ENCODE results near the gene SGCG. TPM values are rescaled to one million over a fixed set of nuclear protein-coding genes. Genes with fewer than 3 reads are reported as not detected.

Gene SGCG
- total RNA-seq, 1 donor from 2014 or later, result 9.8 TPM

DNA sequence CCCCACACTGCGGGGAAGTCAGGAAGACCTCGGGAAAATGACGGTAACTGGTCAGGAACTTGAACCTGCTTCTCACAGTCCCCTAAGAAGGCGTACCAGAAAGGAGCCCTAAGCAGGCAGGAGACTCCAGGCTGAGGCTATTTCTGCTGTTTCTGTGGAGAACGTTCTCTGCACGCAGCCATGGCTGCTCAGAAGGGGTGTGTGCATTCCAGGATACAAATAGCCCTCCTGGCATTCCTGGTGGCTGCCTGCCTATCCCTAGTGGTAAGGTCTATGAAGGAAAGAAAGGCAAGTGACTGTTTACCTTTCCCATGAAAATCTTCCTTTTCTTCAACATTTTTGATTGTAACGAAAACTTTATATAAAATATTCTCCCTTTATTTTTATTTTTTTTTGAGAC lies 2.5 kb downstream of the SGCG start:
- Histone ChIP-seq H3K36me3 (ENCODE audit: control insufficient read depth, insufficient read depth, low read length) (no peaks in the 10 kb centered on the region), H3K27me3 (ENCODE audit: control insufficient read depth, insufficient read depth, low read length) (no peaks in the 10 kb centered on the region), H3K4me3 (ENCODE audit: low read depth, low read length) (no peak overlapping the region)
- TF ChIP-seq, protein P1, sequence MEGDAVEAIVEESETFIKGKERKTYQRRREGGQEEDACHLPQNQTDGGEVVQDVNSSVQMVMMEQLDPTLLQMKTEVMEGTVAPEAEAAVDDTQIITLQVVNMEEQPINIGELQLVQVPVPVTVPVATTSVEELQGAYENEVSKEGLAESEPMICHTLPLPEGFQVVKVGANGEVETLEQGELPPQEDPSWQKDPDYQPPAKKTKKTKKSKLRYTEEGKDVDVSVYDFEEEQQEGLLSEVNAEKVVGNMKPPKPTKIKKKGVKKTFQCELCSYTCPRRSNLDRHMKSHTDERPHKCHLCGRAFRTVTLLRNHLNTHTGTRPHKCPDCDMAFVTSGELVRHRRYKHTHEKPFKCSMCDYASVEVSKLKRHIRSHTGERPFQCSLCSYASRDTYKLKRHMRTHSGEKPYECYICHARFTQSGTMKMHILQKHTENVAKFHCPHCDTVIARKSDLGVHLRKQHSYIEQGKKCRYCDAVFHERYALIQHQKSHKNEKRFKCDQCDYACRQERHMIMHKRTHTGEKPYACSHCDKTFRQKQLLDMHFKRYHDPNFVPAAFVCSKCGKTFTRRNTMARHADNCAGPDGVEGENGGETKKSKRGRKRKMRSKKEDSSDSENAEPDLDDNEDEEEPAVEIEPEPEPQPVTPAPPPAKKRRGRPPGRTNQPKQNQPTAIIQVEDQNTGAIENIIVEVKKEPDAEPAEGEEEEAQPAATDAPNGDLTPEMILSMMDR (IDR thresholded peaks at IDR 0.05; ENCODE audit: insufficient read depth, low read length, poor library complexity, severe bottlenecking), result no peak
- no peak for DNase-seq (ENCODE audit: low read depth)

DNA sequence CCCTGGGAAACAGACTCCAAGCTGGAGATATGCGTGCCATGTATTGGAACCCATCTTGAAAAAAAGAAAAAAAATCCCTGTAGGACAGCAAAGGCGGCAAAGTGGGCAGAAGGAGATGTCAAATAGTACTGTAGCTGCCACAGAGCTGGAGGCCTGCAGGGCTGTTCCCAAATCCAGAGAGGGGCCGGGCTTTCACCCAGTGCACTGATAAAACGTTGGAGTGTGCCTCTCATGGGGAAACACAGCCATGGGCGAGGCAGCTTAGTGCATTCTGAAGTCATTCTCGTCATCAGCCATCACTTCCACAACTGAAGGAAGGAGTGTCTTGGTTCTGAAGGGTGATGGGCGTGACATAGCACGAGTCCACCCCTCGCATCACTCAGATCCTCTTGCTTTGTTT lies 4.8 kb downstream of the SGCG start:
- Histone ChIP-seq H3K4me3 (ENCODE audit: low read depth, low read length) (no peak overlapping the region), H3K27me3 (ENCODE audit: control insufficient read depth, insufficient read depth, low read length) (no peaks in the 10 kb centered on the region), H3K36me3 (ENCODE audit: control insufficient read depth, insufficient read depth, low read length) (no peaks in the 10 kb centered on the region)
- no peak for DNase-seq (ENCODE audit: low read depth)
- TF ChIP-seq, protein P1 (IDR thresholded peaks at IDR 0.05; ENCODE audit: insufficient read depth, low read length, poor library complexity, severe bottlenecking), result no peak

GRCh38 chr13:23201870-23202269 lies 21.1 kb downstream of the SGCG start:
- DNase-seq (ENCODE audit: low read depth), result no peak
- no peak overlapping the region for H3K4me3 ChIP-seq (ENCODE audit: low read depth, low read length)
- TF ChIP-seq, protein P1 (IDR thresholded peaks at IDR 0.05; ENCODE audit: insufficient read depth, low read length, poor library complexity, severe bottlenecking), result no peak
- H3K36me3 ChIP-seq (ENCODE audit: control insufficient read depth, insufficient read depth, low read length), result no peaks in the 10 kb centered on the region
- H3K27me3 ChIP-seq (ENCODE audit: control insufficient read depth, insufficient read depth, low read length), result no peaks in the 10 kb centered on the region

DNA sequence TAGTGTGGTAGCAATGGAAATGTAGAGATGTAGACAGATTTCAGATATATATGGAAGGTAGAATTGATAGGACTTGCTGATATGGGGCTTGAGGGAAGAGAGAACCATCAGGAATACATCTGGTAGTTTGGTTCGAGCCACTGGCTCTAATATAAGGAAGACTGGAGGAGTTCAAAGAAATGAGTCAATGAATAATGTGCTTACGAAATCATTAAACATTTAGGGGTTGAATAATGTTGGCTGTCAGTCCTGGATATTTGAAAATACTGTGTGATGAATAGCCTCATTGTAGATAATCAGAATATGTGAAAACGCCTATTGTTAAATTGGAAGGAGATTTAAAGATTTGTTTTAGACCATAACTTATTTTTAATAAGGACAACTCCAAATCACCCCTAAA lies 21.6 kb downstream of the SGCG start:
- TF ChIP-seq, protein P1 (IDR thresholded peaks at IDR 0.05; ENCODE audit: insufficient read depth, low read length, poor library complexity, severe bottlenecking), result no peak
- H3K27me3 ChIP-seq (ENCODE audit: control insufficient read depth, insufficient read depth, low read length), result no peaks in the 10 kb centered on the region
- H3K36me3 ChIP-seq (ENCODE audit: control insufficient read depth, insufficient read depth, low read length), result no peaks in the 10 kb centered on the region
- H3K4me3 ChIP-seq (ENCODE audit: low read depth, low read length), result no peak overlapping the region
- DNase-seq (ENCODE audit: low read depth), result no peak

DNA sequence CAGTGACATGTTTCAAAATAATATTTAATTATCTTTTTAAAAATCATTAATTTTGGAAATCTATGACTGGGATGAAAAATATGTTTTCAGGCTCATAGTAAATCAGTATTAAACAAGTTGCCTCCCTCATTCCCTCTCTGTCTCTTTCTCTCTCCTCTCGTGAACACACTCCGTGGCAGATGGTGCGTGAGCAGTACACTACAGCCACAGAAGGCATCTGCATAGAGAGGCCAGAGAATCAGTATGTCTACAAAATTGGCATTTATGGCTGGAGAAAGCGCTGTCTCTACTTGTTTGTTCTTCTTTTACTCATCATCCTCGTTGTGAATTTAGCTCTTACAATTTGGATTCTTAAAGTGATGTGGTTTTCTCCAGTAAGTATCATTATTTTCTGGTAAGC lies 22.7 kb downstream of the SGCG start:
- Histone ChIP-seq H3K36me3 (ENCODE audit: control insufficient read depth, insufficient read depth, low read length) (no peaks in the 10 kb centered on the region), H3K4me3 (ENCODE audit: low read depth, low read length) (no peak overlapping the region), H3K27me3 (ENCODE audit: control insufficient read depth, insufficient read depth, low read length) (no peaks in the 10 kb centered on the region)
- DNase-seq (ENCODE audit: low read depth), result no peak
- TF ChIP-seq, protein P1 (IDR thresholded peaks at IDR 0.05; ENCODE audit: insufficient read depth, low read length, poor library complexity, severe bottlenecking), result no peak

GRCh38 chr13:23205807-23206206 lies 25.0 kb downstream of the SGCG start:
- no peak overlapping the region for H3K4me3 ChIP-seq (ENCODE audit: low read depth, low read length)
- H3K27me3 ChIP-seq (ENCODE audit: control insufficient read depth, insufficient read depth, low read length), result no peaks in the 10 kb centered on the region
- TF ChIP-seq, protein P1 (IDR thresholded peaks at IDR 0.05; ENCODE audit: insufficient read depth, low read length, poor library complexity, severe bottlenecking), result no peak
- DNase-seq (ENCODE audit: low read depth), result no peak
- no peaks in the 10 kb centered on the region for H3K36me3 ChIP-seq (ENCODE audit: control insufficient read depth, insufficient read depth, low read length)

Data from kidney epithelial cell (primary cell).